Activated CD8-positive, alpha-beta memory T cell treated with anti-CD3 and anti-CD28 coated beads, Interleukin-2, amount 10 ng/mL, durations not matched to agents 7 days and 5 days (primary cell): Measurements from ENCODE around the gene NAPA. TPM values are rescaled to one million over a fixed set of nuclear protein-coding genes. Genes with fewer than 3 reads are reported as not detected.
A peak's percentile ranks its signal among the peaks of the same experiment; 100 is the strongest.

ENCODE experiments used
- ATAC-seq: fragments of 150-1000 bp; cut with Tn5 transposase; one replicate; pipeline ENCODE4 v1.10.0; 2021; ENCODE audit warnings: moderate library complexity
- CTCF ChIA-PET: fragments of 350-600 bp; sonication (Branson Sonifier 250); formaldehyde crosslinking; loops from one replicate; lab custom pipeline; 2021; ENCODE audit warnings: antibody characterized with exemption; lab: Charles Lee
- DNase-seq: peaks from one replicate; pipeline ENCODE4 v3.0.0-alpha.2; 2020
- H3K27ac Mint-ChIP-seq: one replicate; pipeline ENCODE4 v1.8.0; 2021; ENCODE audit warnings: mild to moderate bottlenecking, mixed read lengths
- H3K27me3 Mint-ChIP-seq: one replicate; pipeline ENCODE4 v1.8.0; 2021; ENCODE audit warnings: mixed read lengths
- H3K36me3 Mint-ChIP-seq: one replicate; pipeline ENCODE4 v1.8.0; 2021; ENCODE audit warnings: mild to moderate bottlenecking, mixed read lengths
- H3K4me1 Mint-ChIP-seq: one replicate; pipeline ENCODE4 v1.8.0; 2021; ENCODE audit warnings: mixed read lengths
- H3K4me3 Mint-ChIP-seq: one replicate; pipeline ENCODE4 v1.8.0; 2021; ENCODE audit warnings: mild to moderate bottlenecking, moderate library complexity, mixed read lengths
- H3K9me3 Mint-ChIP-seq: one replicate; pipeline ENCODE4 v1.8.0; 2022; ENCODE audit warnings: low read depth, mixed read lengths
- total RNA-seq, 2 experiments: library from RNA; stranded (reverse); gene quantifications; one replicate each; pipeline ENCODE4 v1.2.3, GENCODE V29; 2021

NAPA gene
- total RNA-seq, 2 experiments from 2014 or later = 102 to 124 TPM

- H3K4me1 Mint-ChIP-seq = peaks cover 32% of the 10 kb centered on the region
- peak overlapping the region; percentile 87 for H3K4me3 Mint-ChIP-seq
- CTCF ChIA-PET = interaction anchor here (1.5 to 3.6 kb wide), 5 partner anchors 11 to 214 kb away, joined by 4 to 62 read pairs (median 11); partner anchors contain the start of gene NAPA
- ATAC-seq = no peak
- peak; percentile 56 for DNase-seq
- peaks cover 2% of the 10 kb centered on the region for H3K27me3 Mint-ChIP-seq
- peaks cover 11% of the 10 kb centered on the region for H3K36me3 Mint-ChIP-seq
- no peaks in the 10 kb centered on the region for H3K9me3 Mint-ChIP-seq
- peak overlapping the region; percentile 97 for H3K27ac Mint-ChIP-seq
Observed at GRCh38 chr19:47485210-47485609, 29.7 kb downstream of the NAPA start.

- CTCF ChIA-PET = interaction anchor here (0.6 to 3.6 kb wide), 32 partner anchors 8 to 1311 kb away, joined by 3 to 62 read pairs (median 4); partner anchors contain the start of genes DHX34, EHD2, MEIS3 and NAPA
- Mint-ChIP-seq H3K36me3 (peaks cover 6% of the 10 kb centered on the region), H3K4me3 (peak within 1 kb of the TSS; percentile 87), H3K4me1 (peaks cover 32% of the 10 kb centered on the region), H3K9me3 (no peaks in the 10 kb centered on the region), H3K27ac (peak within 1 kb of the TSS; percentile 97), H3K27me3 (peaks cover 2% of the 10 kb centered on the region)
- DNase-seq (peak; percentile 95), ATAC-seq (peak; percentile 92)
Observed at GRCh38 chr19:47483800-47484690, 30.8 kb downstream of the NAPA start, which contains the start of gene KPTN. Gene KPTN, minus strand, starts transcription at chr19:47484219. Its CDS starts 59 bp downstream, at chr19:47484160.

GRCh38 chr19:47483200-47483599 is 31.7 kb downstream of the NAPA start:
- ATAC-seq (no peak), DNase-seq (no peak)
- Mint-ChIP-seq H3K27ac (peak overlapping the region; percentile 97), H3K4me1 (peaks cover 32% of the 10 kb centered on the region), H3K36me3 (peaks cover 6% of the 10 kb centered on the region), H3K27me3 (peaks cover 2% of the 10 kb centered on the region), H3K9me3 (no peaks in the 10 kb centered on the region), H3K4me3 (no peak overlapping the region)
- CTCF ChIA-PET = interaction anchor here (0.8 to 3.6 kb wide), 26 partner anchors 10 to 1312 kb away, joined by 3 to 62 read pairs (median 6); partner anchors contain the start of genes DHX34, EHD2, NAPA and NOP53

GRCh38 chr19:47481460-47482052 is 33.3 kb downstream of the NAPA start:
- peaks cover 4% of the 10 kb centered on the region for H3K36me3 Mint-ChIP-seq
- no peaks in the 10 kb centered on the region for H3K9me3 Mint-ChIP-seq
- peaks cover 22% of the 10 kb centered on the region for H3K4me1 Mint-ChIP-seq
- no peak overlapping the region for H3K27ac Mint-ChIP-seq
- ATAC-seq (no peak), DNase-seq (no peak)
- H3K4me3 Mint-ChIP-seq = no peak overlapping the region
- peaks cover 2% of the 10 kb centered on the region for H3K27me3 Mint-ChIP-seq
- CTCF ChIA-PET = interaction anchor here (0.9 to 1.5 kb wide), 4 partner anchors 13 to 231 kb away, joined by 4 to 5 read pairs (median 4); no protein-coding TSS in a partner anchor

GRCh38 chr19:47480658-47481057 is 34.2 kb downstream of the NAPA start:
- ATAC-seq (no peak), DNase-seq (no peak)
- Mint-ChIP-seq H3K36me3 (peaks cover 4% of the 10 kb centered on the region), H3K27ac (no peak overlapping the region), H3K9me3 (no peaks in the 10 kb centered on the region), H3K4me1 (peaks cover 13% of the 10 kb centered on the region), H3K27me3 (peaks cover 2% of the 10 kb centered on the region), H3K4me3 (no peak overlapping the region)
- CTCF ChIA-PET = no interaction called here

GRCh38 chr19:47479701-47480503 is 35.0 kb downstream of the NAPA start:
- Mint-ChIP-seq H3K27ac (no peak overlapping the region), H3K36me3 (no peaks in the 10 kb centered on the region), H3K9me3 (no peaks in the 10 kb centered on the region), H3K4me3 (no peak overlapping the region), H3K4me1 (peaks cover 5% of the 10 kb centered on the region), H3K27me3 (peaks cover 2% of the 10 kb centered on the region)
- CTCF ChIA-PET = interaction anchor here (1.3 kb wide), 1 partner anchor 43 kb away, joined by 4 read pairs; no protein-coding TSS in a partner anchor
- ATAC-seq (no peak), DNase-seq (no peak)

- H3K4me3 Mint-ChIP-seq = no peak overlapping the region
- no peaks in the 10 kb centered on the region for H3K36me3 Mint-ChIP-seq
- H3K27ac Mint-ChIP-seq = no peak overlapping the region
- H3K27me3 Mint-ChIP-seq = peaks cover 5% of the 10 kb centered on the region
- no peak for ATAC-seq
- peaks cover 2% of the 10 kb centered on the region for H3K4me1 Mint-ChIP-seq
- CTCF ChIA-PET = no interaction called here
- no peak for DNase-seq
- H3K9me3 Mint-ChIP-seq = no peaks in the 10 kb centered on the region
Observed at GRCh38 chr19:47476438-47476972, 38.4 kb downstream of the NAPA start.

GRCh38 chr19:47475465-47475864 is 39.4 kb downstream of the NAPA start:
- Mint-ChIP-seq H3K27me3 (peaks cover 13% of the 10 kb centered on the region), H3K4me1 (peaks cover 6% of the 10 kb centered on the region), H3K27ac (no peak overlapping the region), H3K36me3 (no peaks in the 10 kb centered on the region), H3K4me3 (no peak overlapping the region), H3K9me3 (no peaks in the 10 kb centered on the region)
- CTCF ChIA-PET = no interaction called here
- no peak for DNase-seq
- ATAC-seq = no peak

- Mint-ChIP-seq H3K9me3 (no peaks in the 10 kb centered on the region), H3K4me1 (peaks cover 6% of the 10 kb centered on the region), H3K36me3 (no peaks in the 10 kb centered on the region), H3K4me3 (no peak overlapping the region), H3K27ac (no peak overlapping the region), H3K27me3 (peaks cover 34% of the 10 kb centered on the region)
- CTCF ChIA-PET = interaction anchor here (0.7 to 1.6 kb wide), 3 partner anchors 9 to 120 kb away, joined by 3 read pairs; partner anchors contain the start of gene KPTN
- DNase-seq (no peak), ATAC-seq (no peak)
Observed at GRCh38 chr19:47473336-47473735, 41.5 kb downstream of the NAPA start.

- H3K9me3 Mint-ChIP-seq = no peaks in the 10 kb centered on the region
- peaks cover 6% of the 10 kb centered on the region for H3K4me1 Mint-ChIP-seq
- CTCF ChIA-PET = interaction anchor here (0.6 to 1.6 kb wide), 2 partner anchors 11 to 12 kb away, joined by 3 read pairs; partner anchors contain the start of gene KPTN
- DNase-seq (peak; percentile 71), ATAC-seq (peak; percentile 68)
- no peak within 1 kb of the TSS for H3K27ac Mint-ChIP-seq
- peaks cover 41% of the 10 kb centered on the region for H3K27me3 Mint-ChIP-seq
- no peaks in the 10 kb centered on the region for H3K36me3 Mint-ChIP-seq
- no peak within 1 kb of the TSS for H3K4me3 Mint-ChIP-seq
Observed at GRCh38 chr19:47471733-47472457, 43.0 kb downstream of the NAPA start, which contains the start of gene SLC8A2. Gene SLC8A2, minus strand, starts transcription at chr19:47471893. Its CDS starts 5,490 bp downstream, at chr19:47466403.

GRCh38 chr19:47471381-47471732 is 43.5 kb downstream of the NAPA start:
- Mint-ChIP-seq H3K4me1 (peaks cover 6% of the 10 kb centered on the region), H3K36me3 (no peaks in the 10 kb centered on the region), H3K27ac (no peak overlapping the region), H3K27me3 (peaks cover 41% of the 10 kb centered on the region), H3K4me3 (no peak overlapping the region), H3K9me3 (no peaks in the 10 kb centered on the region)
- DNase-seq (no peak), ATAC-seq (no peak)
- CTCF ChIA-PET = interaction anchor here (0.6 kb wide), 1 partner anchor 13 kb away, joined by 3 read pairs; the partner anchor contains the start of gene KPTN
